Uterus (tissue), 2 donors: Measurements from ENCODE around the gene NPFFR2.

ENCODE experiments used
- POLR2A ChIP-seq, 2 donors: fragments of 450-650 bp; IDR thresholded peaks; one replicate each; pipeline ENCODE4 v1.6.1; 2016; ENCODE audit warnings: antibody characterized with exemption in 2 of 2, mild to moderate bottlenecking in 1 of 2, moderate library complexity in 1 of 2
- TF ChIP-seq, protein P1 (sequence below), 4 experiments: fragments of 200-600 bp in 2 of 4; fragments of 450-650 bp in 2 of 4; sonication (generic) in 2 of 4; IDR thresholded peaks; one replicate each; pipeline ENCODE4 v1.5.1; 2016 to 2019; ENCODE audit warnings: antibody characterized with exemption in 4 of 4, mild to moderate bottlenecking in 2 of 4, moderate library complexity in 1 of 4

DNA sequence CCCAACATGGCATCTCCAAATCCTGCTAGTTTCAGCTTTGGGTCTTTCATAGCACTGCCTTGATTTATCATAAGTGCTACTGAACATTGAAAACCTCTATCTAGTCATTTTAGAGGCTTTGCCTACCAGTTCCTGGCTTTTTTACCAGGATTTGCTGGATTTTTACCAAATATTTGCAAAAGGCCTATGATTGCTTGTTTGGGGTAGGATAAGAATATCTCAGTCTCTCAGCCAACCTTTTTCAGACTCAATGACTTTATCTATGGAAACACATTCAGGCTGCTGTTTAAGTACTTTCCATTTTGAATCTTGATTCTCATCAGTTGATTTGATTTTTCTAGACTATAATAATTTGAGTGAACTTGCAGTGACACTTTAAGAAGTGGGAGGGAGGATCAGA lies 80.1 kb downstream of the NPFFR2 start:
- TF ChIP-seq, protein P1, sequence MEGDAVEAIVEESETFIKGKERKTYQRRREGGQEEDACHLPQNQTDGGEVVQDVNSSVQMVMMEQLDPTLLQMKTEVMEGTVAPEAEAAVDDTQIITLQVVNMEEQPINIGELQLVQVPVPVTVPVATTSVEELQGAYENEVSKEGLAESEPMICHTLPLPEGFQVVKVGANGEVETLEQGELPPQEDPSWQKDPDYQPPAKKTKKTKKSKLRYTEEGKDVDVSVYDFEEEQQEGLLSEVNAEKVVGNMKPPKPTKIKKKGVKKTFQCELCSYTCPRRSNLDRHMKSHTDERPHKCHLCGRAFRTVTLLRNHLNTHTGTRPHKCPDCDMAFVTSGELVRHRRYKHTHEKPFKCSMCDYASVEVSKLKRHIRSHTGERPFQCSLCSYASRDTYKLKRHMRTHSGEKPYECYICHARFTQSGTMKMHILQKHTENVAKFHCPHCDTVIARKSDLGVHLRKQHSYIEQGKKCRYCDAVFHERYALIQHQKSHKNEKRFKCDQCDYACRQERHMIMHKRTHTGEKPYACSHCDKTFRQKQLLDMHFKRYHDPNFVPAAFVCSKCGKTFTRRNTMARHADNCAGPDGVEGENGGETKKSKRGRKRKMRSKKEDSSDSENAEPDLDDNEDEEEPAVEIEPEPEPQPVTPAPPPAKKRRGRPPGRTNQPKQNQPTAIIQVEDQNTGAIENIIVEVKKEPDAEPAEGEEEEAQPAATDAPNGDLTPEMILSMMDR (IDR thresholded peaks at IDR 0.05) = no peak
- TF ChIP-seq POLR2A (IDR thresholded peaks at IDR 0.05) = no peak
